HG02852 (cell line): ENCODE results near the gene WWP2.
"Not testable (repeated sequence)": the region's sequence is repeated elsewhere in the genome, so short reads cannot be mapped to it uniquely, and the experiment has no call there.

Experiments used
- ATAC-seq: cut with Tn5 transposase; IDR thresholded peaks from one replicate; pipeline ENCODE4 v1.9.1; 2021; ENCODE audit warnings: mild to moderate bottlenecking, moderate library complexity; ENCODE audit not compliant: unreplicated experiment

The WWP2 gene

GRCh38 chr16:69745232-69745612 lies 16.9 kb upstream of the WWP2 start:
- no peak for ATAC-seq

DNA sequence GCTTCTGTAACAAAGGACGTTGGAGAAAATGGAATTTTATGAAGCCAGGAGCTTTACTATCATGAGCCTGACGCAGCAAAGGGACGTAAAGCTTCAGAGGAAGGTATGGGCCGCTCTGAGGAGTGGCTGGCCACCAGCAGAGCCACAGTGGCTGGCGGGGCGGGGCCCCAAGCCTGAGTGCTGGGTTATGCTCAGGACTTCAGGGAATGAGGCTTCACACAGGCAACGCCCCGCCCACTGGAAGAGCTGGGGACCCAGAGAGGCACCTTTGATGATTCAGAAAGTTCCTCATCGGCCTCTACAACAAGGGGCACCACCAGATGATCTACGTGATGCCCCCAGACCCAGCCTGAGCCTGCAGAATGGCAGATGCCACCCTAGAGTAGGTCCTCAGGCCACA lies 16.2 kb upstream of the WWP2 start:
- ATAC-seq: no peak

DNA sequence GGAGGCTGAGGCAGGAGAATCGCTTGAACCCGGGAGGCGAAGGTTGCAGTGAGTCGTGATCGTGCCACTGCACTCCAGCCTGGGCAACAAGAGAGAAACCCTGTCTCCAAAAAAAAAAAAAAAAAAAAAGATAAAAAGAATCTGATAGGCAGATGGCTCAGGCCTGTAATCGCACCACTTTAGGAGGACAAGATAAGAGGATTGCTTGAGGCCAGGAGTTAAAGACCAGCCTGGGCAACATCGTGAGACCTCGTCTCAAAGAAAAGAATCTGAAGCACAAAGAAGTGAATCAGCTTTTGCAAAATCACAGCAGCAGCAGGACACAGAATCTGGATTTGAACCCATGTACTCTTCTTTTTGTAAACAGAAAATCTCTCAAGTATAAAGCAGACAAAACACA lies 15.0 kb upstream of the WWP2 start:
- ATAC-seq: no peak

- no peak for ATAC-seq
These were observed 13.3 kb upstream of the WWP2 start for GRCh38 chr16:69748694-69749345.

- no peak for ATAC-seq
These were observed 8.0 kb upstream of the WWP2 start for GRCh38 chr16:69754143-69754468.

DNA sequence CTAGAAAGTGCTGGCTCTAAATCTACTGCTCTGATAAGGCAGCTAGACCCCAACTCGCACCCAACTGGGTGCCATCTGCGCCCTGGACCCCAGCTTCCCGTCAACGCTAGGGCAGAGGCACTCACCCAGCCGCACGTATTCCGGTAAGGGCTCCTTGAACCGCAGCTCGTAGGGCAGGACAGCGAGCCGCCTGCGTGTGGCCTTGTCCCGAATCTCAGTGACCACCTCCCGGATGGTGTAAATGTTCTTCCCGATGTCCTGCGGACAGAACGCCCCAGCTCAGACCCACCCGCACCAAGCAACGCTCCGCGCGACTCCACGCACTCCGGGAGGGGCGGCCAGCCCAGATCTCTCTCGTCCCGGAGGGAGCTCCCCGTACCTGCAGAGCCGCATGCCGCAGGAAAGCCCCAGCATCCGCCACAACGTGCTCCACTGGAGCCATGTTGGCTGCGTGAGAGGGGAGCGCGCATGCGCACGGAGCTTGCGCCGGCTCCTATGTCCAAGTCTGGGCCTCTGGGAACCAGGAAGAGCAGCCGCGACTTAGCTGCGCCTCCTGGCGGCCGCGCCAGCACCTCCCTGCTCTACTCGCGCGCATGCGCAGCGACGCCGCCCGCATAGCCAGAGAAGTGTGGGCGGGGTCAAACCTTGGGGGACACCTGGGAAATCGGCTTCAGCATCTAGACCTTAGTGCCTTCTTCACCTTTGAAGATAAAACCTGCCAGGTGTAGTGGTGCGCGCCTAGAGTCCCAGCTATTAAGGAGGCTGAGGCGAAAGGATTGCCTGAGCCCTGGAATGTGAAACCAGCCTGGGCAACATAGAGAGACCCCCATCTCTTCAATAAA lies 7.4 kb upstream of the WWP2 start, which contains the start of gene NOB1:
NOB1 (minus strand) TSS at position 458 of the 842 bp plus-strand sequence; CDS start at position 442, 16 bp downstream.
- ATAC-seq: peak; percentile 96

DNA sequence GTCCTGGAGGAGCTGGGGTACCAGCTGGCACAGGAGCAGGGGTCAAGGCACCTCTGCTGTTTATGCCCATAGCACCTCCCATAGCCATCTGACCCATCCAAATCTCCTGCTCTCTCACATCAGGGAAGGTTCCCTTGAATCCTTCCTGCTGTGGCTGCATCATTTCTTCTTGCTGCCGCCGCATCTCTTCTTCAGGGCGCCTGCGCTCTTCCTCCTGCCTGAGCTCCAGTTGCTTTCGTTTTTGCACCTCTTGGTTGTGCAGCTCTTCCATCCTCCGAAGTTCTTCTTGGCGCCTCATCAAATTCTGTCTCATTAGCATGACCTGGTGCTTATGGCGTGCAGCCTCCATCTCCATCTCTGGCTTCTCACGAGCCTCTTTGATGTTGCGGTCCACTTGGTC lies 5.4 kb upstream of the WWP2 start:
- ATAC-seq: no peak

GRCh38 chr16:69757375-69757774 lies 4.8 kb upstream of the WWP2 start:
- ATAC-seq: not testable (repeated sequence)

GRCh38 chr16:69762814-69763598 lies 874 bp downstream of the WWP2 start:
- peak; percentile 25 for ATAC-seq

GRCh38 chr16:69763599-69763942 lies 1.4 kb downstream of the WWP2 start:
- ATAC-seq: no peak

DNA sequence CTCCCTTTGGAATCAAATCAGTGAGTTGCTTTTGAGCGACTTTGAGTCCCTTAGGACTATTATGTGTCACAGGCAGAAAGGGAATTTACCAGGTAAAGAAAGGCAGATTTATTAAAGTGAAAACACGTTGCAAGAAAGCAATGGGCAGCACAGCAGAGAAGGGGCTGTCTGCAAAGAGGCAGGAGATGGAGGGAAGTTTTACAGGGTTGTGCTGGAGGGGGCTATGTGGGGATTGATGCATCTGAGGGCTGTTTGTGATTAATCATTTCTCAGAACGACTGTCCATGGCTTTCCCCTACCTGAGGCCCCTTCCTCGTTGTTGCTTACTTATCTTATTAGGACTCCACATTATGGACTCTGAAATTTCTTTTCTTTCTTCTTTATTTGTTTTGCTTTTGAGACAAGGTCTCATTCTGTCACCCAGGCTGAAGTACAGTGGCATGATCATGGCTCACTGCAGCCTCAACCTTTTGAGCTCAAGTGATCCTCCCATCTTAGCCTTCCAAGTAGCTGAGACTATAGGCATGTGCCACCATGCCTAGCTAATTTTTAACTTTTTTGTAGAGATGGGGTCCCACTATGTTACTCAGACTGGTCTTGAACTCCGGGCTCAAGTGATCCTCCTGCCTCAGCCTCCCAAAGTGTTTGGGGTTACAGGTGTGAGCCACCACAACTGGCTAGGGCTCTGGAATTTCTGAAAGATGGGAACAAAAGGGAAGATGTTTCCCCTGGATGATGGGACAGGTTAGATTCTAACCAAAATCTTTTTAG lies 5.5 kb downstream of the WWP2 start:
- ATAC-seq: no peak

DNA sequence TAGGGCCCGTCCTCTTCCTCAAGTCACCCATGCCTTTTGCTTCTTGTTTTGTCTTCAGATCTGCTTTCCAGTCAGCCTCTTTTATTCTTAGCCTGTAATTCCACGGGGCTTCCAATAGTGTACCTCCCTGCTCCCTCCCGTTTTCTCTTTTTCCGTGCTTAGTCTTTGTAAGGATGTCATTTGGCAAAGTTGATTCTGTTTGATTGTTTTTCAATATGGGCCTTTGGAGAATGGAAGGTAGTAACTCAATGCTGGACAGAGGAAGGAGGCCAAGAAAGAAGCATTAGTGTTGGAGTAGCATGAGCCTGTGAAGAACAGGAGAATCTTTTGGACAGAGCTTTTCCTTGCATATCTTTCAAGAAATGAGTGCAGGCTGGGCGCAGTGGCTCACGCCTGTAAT lies 6.5 kb downstream of the WWP2 start:
- no peak for ATAC-seq

DNA sequence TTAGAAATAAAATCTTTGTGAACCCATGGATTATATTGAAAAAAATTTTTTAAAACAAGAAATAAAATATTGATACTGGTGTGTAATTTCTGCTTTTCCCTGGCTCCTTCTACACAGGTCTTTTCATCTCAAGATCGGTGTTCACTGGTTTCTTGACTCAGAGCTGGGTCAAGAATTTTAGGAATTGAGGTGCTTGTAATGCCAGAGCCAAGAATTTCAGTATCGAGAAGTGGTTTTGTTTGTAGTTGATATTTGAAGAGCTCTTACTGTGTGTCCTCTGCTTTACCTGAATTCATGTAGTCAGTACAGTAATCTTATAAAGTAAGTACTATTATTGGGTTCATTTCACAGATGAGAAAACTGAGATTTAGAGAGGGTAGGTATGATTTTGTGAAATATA lies 7.3 kb downstream of the WWP2 start:
- no peak for ATAC-seq

GRCh38 chr16:69771651-69771967 lies 9.5 kb downstream of the WWP2 start:
- ATAC-seq: no peak

GRCh38 chr16:69773260-69773947 lies 11.3 kb downstream of the WWP2 start:
- peak; percentile 58 for ATAC-seq

- no peak for ATAC-seq
These were observed 13.4 kb downstream of the WWP2 start for GRCh38 chr16:69775563-69775962.

- ATAC-seq: no peak
These were observed 17.6 kb downstream of the WWP2 start for GRCh38 chr16:69779724-69780123.

GRCh38 chr16:69781118-69781517 lies 19.0 kb downstream of the WWP2 start:
- ATAC-seq: no peak

DNA sequence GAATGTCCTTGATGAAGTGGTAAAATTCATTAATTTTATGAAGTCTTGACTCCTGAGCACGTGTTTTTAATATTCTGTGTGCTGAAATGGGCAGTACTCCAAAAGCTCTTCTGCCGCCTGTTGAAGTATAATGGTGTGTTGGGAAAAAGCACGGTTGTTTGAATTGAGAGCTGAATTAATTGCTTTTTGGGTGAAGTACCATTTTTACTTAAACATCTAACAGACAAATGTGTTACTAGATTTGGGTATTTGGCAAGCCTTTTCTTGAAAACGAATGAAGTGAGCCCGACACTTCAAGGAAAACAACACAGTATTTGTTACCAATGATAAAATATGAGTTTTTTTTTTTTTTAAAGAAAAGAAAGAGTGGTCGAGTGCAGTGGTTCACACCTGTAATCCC lies 22.5 kb downstream of the WWP2 start:
- no peak for ATAC-seq

DNA sequence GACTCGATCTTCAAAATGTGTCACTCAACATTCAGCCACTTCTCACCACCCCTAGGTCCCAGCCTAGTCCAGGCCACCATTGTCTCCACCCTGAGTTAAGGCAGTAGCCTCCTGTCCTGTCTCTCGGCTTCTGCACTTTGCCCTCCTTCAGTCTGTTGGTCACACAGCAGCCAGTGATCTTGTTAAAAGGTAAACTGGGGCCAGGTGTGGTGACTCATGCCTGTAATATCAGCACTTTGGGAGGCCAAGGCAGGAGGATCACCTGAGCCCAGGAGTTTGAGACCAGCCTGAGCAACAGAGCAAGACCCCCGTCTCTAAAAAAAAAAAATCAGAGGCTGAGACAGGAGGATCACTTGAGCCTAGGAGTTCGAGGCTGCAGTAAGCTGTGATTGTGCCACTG lies 25.8 kb downstream of the WWP2 start:
- ATAC-seq: no peak

DNA sequence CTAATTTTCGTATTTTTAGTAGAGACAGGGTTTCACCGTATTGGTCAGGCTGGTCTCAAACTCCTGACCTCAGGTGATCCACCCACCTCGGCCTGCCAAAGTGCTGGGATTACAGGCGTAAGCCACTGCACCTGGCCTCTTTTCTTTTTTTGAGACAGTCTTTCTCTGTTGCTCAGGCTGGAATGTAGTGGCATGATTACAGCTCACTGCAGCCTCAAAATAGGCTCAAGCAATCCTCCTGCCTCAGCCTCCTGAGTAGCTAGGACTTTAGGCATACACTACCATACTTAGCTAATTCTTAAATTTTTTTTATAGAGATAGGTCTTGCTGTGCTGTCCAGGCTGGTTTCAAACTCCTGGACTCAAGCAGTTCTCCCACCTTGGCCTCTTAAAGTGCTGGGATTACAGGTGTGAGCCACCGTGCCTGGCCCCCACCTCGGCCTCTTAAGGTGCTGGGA lies 29.3 kb downstream of the WWP2 start:
- not testable (repeated sequence) for ATAC-seq
